Chondrocyte (in vitro differentiated cells): ENCODE data around the gene PAK1IP1. TPM values are rescaled to one million over a fixed set of nuclear protein-coding genes. Genes with fewer than 3 reads are reported as not detected.
"Not testable (repeated sequence)": the region's sequence is repeated elsewhere in the genome, so short reads cannot be mapped to it uniquely, and the experiment has no call there.

ENCODE experiments used
- DNase-seq: peaks from one replicate; pipeline ENCODE4 v3.0.0; 2021; ENCODE audit warnings: mixed read lengths, low spot score
- H3K27ac Mint-ChIP-seq: one replicate; pipeline ENCODE4 v1.8.0; 2021; ENCODE audit warnings: mild to moderate bottlenecking, moderate library complexity, mixed read lengths; ENCODE audit not compliant: unreplicated experiment
- H3K27me3 Mint-ChIP-seq: 2 replicates; pipeline ENCODE4 v1.8.0; 2021; ENCODE audit warnings: low read depth, mixed read lengths
- H3K36me3 Mint-ChIP-seq: 2 replicates; pipeline ENCODE4 v1.8.0; 2021; ENCODE audit warnings: low read depth, mixed read lengths
- H3K4me1 Mint-ChIP-seq: 2 replicates; pipeline ENCODE4 v1.8.0; 2021; ENCODE audit warnings: low read depth, mild to moderate bottlenecking, mixed read lengths
- H3K4me3 Mint-ChIP-seq: one replicate; pipeline ENCODE4 v1.8.0; 2021; ENCODE audit warnings: mild to moderate bottlenecking, moderate library complexity, mixed read lengths; ENCODE audit not compliant: unreplicated experiment
- H3K9me3 Mint-ChIP-seq: 2 replicates; pipeline ENCODE4 v1.8.0; 2021; ENCODE audit warnings: low read depth, mixed read lengths
- total RNA-seq: library from RNA; stranded (reverse); gene quantifications from 3 replicates; pipeline ENCODE4 v1.2.1, GENCODE V29; 2021
- TF ChIP-seq, protein P1 (sequence below): fragments of 200-600 bp; sonication (generic); IDR thresholded peaks from 2 replicates; pipeline ENCODE4 v1.5.0; 2021; ENCODE audit warnings: antibody characterized with exemption, mild to moderate bottlenecking, moderate library complexity

The PAK1IP1 gene
- total RNA-seq, 1 donor from 2014 or later: 11.9 TPM

DNA sequence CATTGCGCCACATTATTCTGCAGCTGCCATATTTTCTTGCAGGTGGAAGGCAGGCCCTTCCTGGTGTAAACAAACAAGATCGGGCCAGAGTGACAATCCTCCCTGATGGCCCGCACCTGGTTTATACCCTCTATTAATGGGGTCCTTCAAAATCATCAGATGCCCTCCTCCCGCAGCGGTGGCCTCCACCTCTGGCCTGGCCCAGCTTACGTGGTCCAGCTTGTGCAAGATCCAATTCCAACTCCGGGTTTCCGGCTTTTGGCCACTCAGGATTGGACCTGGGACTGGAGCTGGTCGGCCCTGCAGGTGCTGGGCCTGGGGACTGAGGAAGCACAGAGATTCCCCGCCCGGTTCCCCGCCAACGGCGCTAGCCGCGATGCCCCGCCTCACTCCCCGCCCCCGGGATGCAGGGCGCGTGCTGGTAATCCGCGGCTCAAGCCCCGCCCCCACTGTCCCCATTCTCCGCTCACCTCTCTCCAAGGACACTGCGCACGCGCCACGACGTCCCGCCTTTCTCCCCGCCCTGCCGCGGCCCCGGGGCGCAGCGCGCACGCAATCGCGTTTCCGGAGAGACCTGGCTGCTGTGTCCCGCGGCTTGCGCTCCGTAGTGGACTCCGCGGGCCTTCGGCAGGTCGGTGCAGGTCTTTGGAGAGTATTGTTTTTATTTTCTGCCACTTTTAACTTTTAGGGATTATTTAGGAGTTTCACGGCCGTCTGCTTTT is 52.6 kb downstream of the PAK1IP1 start, which contains the start of gene TMEM14B:
TSS of gene TMEM14B (plus strand) at position 555 of the 722 bp plus-strand sequence. CDS start 1,441 bp downstream, outside the sequence.
- peak; percentile 99 for DNase-seq
- H3K36me3 Mint-ChIP-seq: peaks cover 5% of the 10 kb centered on the region
- peak within 1 kb of the TSS; percentile 92 for H3K4me3 Mint-ChIP-seq
- H3K27ac Mint-ChIP-seq: peak within 1 kb of the TSS; percentile 94
- no peaks in the 10 kb centered on the region for H3K9me3 Mint-ChIP-seq
- TF ChIP-seq, protein P1, sequence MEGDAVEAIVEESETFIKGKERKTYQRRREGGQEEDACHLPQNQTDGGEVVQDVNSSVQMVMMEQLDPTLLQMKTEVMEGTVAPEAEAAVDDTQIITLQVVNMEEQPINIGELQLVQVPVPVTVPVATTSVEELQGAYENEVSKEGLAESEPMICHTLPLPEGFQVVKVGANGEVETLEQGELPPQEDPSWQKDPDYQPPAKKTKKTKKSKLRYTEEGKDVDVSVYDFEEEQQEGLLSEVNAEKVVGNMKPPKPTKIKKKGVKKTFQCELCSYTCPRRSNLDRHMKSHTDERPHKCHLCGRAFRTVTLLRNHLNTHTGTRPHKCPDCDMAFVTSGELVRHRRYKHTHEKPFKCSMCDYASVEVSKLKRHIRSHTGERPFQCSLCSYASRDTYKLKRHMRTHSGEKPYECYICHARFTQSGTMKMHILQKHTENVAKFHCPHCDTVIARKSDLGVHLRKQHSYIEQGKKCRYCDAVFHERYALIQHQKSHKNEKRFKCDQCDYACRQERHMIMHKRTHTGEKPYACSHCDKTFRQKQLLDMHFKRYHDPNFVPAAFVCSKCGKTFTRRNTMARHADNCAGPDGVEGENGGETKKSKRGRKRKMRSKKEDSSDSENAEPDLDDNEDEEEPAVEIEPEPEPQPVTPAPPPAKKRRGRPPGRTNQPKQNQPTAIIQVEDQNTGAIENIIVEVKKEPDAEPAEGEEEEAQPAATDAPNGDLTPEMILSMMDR: peak; percentile 11
- peaks cover 28% of the 10 kb centered on the region for H3K4me1 Mint-ChIP-seq
- H3K27me3 Mint-ChIP-seq: no peaks in the 10 kb centered on the region

GRCh38 chr6:10749734-10750133 is 55.0 kb downstream of the PAK1IP1 start:
- TF ChIP-seq, protein P1: no peak
- DNase-seq: no peak
- H3K27me3 Mint-ChIP-seq: no peaks in the 10 kb centered on the region
- peaks cover 28% of the 10 kb centered on the region for H3K4me1 Mint-ChIP-seq
- no peaks in the 10 kb centered on the region for H3K9me3 Mint-ChIP-seq
- H3K36me3 Mint-ChIP-seq: peaks cover 14% of the 10 kb centered on the region
- no peak overlapping the region for H3K4me3 Mint-ChIP-seq
- no peak overlapping the region for H3K27ac Mint-ChIP-seq

GRCh38 chr6:10750568-10750967 is 55.8 kb downstream of the PAK1IP1 start:
- peaks cover 28% of the 10 kb centered on the region for H3K4me1 Mint-ChIP-seq
- not testable (repeated sequence) for H3K4me3 Mint-ChIP-seq, H3K9me3 Mint-ChIP-seq, H3K27ac Mint-ChIP-seq, DNase-seq, H3K27me3 Mint-ChIP-seq
- peaks cover 17% of the 10 kb centered on the region for H3K36me3 Mint-ChIP-seq

DNA sequence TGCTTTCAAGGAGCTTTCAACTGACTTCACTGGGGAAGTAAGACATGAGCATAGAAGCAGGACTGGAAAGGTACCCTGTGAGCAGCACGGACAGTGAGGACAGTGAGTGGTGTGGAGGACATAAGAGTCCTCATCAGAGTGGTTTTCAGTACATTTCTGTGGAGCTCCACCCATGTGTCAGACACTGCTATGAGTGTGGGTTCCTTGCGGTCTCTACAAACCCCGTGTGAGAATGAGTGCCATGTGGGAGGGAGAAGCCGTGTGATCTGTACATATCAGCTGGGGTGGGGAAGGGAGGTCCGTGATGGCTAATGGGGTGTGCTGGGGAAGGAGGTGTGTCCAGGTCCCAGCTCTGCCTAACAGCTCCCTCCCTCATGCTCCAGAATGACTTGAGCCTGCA is 57.0 kb downstream of the PAK1IP1 start:
- not testable (repeated sequence) for H3K27ac Mint-ChIP-seq, DNase-seq, H3K4me3 Mint-ChIP-seq, H3K27me3 Mint-ChIP-seq, H3K9me3 Mint-ChIP-seq
- Mint-ChIP-seq H3K4me1 (peaks cover 26% of the 10 kb centered on the region), H3K36me3 (peaks cover 23% of the 10 kb centered on the region)

DNA sequence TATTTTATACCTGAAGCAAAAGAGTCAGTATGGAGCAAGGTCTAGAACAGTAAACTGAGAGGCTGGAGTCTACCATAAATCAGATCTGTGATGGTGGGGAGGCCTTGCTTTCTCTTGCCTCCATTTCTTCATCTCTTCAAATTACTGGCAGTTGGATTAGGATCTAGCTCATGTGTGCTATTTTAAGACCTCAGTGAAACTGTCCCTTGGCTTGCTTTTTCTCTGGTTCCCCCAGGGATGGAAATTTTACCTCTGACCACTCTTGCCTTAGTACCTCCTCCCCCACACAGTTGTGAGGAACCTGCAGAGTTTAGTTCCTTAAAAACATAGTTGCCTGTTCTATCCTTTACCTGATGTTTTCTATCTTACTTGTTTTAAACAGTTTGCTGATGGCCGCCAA is 61.3 kb downstream of the PAK1IP1 start:
- no peaks in the 10 kb centered on the region for H3K27me3 Mint-ChIP-seq
- no peak for DNase-seq
- TF ChIP-seq, protein P1: no peak
- no peaks in the 10 kb centered on the region for H3K9me3 Mint-ChIP-seq
- H3K27ac Mint-ChIP-seq: no peak overlapping the region
- H3K36me3 Mint-ChIP-seq: peaks cover 27% of the 10 kb centered on the region
- peaks cover 17% of the 10 kb centered on the region for H3K4me1 Mint-ChIP-seq
- no peak overlapping the region for H3K4me3 Mint-ChIP-seq

Other genes starting within 250 kb of the PAK1IP1 start
- gene GCNT2, start 173.6 kb upstream of the PAK1IP1 start, total RNA-seq: 0.12 to 0.67 TPM (median 0.44 TPM) in 3 replicates
- 0.82 to 0.97 TPM in 2 of 3 replicates, not detected in the other for gene C6orf52, start 356 bp upstream of the PAK1IP1 start, total RNA-seq
- 115 to 119 TPM (median 117 TPM) in 3 replicates for gene TMEM14C, start 28.1 kb downstream of the PAK1IP1 start, total RNA-seq
- 45.5 to 65.9 TPM (median 50.5 TPM) in 3 replicates for gene TMEM14B, start 52.8 kb downstream of the PAK1IP1 start, total RNA-seq
- not detected in 3 replicates for gene MAK, start 143.6 kb downstream of the PAK1IP1 start, total RNA-seq
- gene GCM2, start 187.1 kb downstream of the PAK1IP1 start, total RNA-seq: not detected in 3 replicates
- 2.6 to 3.6 TPM (median 3.1 TPM) in 3 replicates for gene SYCP2L, start 192.1 kb downstream of the PAK1IP1 start, total RNA-seq